ENCODE data around the gene DLK2.

GRCh38 chr6:43468240-43468639, 12.9 kb upstream of the DLK2 start:
- TF ChIP-seq, protein P1, sequence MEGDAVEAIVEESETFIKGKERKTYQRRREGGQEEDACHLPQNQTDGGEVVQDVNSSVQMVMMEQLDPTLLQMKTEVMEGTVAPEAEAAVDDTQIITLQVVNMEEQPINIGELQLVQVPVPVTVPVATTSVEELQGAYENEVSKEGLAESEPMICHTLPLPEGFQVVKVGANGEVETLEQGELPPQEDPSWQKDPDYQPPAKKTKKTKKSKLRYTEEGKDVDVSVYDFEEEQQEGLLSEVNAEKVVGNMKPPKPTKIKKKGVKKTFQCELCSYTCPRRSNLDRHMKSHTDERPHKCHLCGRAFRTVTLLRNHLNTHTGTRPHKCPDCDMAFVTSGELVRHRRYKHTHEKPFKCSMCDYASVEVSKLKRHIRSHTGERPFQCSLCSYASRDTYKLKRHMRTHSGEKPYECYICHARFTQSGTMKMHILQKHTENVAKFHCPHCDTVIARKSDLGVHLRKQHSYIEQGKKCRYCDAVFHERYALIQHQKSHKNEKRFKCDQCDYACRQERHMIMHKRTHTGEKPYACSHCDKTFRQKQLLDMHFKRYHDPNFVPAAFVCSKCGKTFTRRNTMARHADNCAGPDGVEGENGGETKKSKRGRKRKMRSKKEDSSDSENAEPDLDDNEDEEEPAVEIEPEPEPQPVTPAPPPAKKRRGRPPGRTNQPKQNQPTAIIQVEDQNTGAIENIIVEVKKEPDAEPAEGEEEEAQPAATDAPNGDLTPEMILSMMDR (IDR thresholded peaks at IDR 0.05), result no peak
- no peak for TF ChIP-seq POLR2A (IDR thresholded peaks at IDR 0.05)

Data from vagina (tissue), 2 donors.